GM04504 (cell line): Measurements from ENCODE around the gene YKT6.

ENCODE experiments used
- DNase-seq: peaks from one replicate; pipeline ENCODE4 v3.0.0-alpha.2; 2012; ENCODE audit warnings: low read depth

The YKT6 gene

DNA sequence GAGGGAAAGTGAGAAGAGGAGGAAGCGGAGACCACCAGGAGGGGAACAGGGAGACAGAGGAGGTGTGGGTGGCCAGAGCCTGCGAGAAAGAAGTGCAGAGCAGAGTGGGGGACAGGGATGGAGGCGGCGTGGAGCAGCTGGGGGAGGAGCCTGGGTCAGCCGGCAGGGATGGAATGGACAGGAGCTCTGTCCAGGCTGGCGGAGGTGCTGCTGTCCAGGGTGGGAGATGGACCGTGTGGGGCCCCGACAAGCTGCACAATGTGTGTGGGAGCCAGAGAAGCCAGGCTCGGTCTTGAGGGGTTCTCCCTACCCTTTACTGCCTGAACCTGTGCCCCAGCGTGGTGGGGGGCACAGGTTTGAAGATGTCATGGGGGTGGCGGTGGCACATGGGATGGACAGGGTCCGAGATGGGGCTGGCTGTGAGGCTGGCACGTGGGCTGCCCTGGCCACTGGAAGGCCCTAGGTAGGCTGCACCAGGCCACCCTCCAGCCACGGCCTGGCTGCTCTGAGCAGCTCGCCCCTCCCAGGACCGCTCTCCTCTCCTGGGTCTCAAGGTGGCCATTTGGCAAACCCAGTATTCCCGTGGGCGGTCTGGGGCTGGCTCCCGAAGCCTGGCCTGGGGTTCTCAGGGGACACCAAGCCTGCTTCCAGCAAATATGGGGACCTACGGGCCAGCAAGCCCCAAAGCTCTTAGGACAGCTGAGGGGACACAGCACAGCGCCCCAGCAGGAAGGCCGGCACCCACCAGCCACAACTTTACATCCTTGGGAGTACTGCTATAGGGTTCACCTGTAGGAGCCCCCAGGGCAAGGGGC is 32.3 kb downstream of the YKT6 start:
- DNase-seq: no peak

DNA sequence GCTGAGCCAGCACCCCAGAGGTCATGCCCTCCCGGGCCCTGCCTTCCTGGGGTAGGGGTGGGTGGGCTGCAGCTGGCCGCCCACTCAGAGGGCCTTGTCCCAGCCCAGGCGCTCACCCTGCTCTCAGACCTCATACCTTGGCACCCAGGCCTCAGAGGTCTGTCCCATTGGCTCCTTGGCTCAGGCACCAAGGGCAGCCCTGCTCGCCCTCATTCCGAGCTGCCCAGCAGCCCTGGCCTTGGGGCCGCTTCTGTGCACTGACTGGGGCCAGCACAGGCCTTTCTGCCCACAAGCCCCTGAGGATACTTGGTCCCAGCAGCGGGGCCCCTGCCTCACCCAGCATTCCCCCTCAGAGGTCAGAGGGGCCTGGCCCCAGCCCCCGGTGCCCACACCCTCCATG is 34.3 kb downstream of the YKT6 start:
- no peak for DNase-seq

DNA sequence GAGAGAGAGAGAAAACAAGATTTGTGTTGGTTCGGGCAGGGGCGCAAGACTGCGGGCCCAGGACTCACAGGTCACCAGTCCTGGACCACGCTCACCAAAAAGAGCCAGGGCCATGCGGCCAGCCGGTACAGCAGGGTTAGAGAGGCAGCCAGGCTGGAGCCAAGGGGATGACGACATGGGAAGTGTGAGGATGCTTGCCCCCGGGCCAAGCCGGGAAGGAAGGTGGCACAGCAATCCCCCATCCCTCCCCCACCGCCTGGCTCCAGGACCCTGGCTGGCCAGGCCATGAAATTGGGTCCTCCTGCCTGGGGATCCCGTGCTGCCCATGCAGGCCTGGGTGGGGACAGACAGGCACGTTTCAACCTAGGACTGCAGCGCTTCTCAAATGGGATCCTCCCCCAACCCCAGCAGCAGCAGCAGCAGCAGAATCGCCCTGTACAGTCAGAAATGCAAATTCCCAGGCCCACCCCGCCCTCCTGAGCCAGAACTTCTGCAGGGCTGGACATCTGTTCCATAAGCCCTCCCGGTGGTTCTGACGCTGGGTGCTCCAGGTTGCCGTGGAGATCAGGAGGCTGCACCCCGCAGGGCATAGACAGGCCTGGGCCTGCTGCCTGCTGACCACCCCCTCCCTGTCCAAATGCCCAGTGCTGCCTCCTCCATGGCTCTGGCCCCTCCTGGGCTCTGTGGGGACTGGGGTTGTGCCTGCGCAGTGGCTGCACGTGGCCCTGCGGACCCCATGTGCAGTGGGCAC is 35.0 kb downstream of the YKT6 start:
- DNase-seq: no peak

- DNase-seq: no peak
These were observed 35.6 kb downstream of the YKT6 start for GRCh38 chr7:44236333-44236728.

- DNase-seq: no peak
These were observed 36.9 kb downstream of the YKT6 start for GRCh38 chr7:44237696-44238095.

DNA sequence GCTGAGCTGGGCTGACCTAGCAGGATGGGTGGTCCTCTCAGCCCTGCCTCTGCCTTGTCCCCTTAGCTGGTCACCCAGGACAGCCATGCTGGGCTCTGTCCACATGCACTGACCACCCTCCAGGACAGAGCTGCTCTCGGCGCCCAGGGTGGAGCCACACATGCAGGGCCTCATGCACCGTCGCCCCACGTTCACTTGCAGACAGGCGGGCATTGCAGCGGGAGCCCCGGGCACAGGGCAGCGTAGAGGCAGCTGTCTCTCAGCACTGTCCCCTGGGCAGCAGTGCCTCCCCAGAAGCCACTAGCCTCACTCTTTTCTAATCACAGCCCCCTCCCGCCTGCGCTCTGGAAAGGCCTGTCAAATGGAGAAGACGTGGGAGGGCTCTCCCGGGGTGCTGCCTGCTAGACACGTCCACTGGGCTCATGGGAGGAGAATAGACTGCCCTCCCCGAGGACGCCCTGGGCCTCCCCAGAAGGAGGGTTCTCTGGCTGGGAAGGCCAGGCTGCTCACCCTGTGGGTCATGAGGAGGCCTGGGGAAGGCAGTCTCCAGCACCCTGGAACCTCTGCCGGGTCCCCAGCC is 37.4 kb downstream of the YKT6 start:
- no peak for DNase-seq

DNA sequence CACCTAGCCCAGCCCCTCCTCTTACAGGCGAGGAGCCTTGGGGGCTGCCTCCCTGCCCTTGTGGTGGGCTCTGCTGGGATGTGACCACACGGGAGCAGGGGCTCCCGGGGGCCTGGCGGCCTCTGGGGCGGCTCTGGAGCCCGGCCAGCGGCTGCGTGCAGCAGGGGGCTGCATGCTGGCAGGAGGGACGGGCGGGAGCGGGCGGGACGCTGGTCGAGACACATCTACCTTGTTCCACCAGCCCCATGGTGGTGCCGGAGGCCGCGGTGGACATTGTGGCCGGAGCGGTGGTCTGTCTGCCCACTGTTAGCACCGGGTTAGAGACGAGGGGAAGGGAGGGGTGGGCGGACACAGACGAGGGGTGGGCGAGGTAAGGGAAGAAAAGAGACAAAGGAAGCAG is 38.6 kb downstream of the YKT6 start:
- DNase-seq: no peak

GRCh38 chr7:44240376-44240775 is 39.6 kb downstream of the YKT6 start:
- no peak for DNase-seq

DNA sequence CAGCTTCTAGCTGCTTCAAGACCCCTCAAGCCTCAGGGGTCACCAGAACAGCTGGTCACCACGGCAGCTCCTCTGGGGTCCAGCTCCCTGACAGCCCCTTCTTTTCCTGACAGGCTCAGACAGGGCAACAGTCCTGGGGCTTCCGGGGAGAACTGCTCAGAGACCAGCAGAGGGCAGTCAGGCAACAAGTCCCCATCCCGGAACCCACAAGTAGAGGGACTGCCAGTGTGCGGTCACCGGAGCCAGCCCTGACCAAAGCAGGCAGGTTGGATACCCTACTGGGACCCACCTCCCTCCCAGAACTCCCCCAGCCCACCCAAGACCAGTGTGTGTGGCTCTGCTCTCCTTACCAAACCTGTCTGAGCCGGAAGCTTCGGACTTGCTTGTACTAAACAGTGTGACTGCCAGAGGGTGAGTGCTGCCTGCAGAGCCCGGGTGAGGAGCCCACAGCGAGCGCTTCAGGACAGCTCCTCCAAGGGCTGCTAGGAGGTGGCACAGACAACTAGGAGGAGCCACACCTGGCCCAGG is 40.3 kb downstream of the YKT6 start:
- peak; percentile 57 for DNase-seq

DNA sequence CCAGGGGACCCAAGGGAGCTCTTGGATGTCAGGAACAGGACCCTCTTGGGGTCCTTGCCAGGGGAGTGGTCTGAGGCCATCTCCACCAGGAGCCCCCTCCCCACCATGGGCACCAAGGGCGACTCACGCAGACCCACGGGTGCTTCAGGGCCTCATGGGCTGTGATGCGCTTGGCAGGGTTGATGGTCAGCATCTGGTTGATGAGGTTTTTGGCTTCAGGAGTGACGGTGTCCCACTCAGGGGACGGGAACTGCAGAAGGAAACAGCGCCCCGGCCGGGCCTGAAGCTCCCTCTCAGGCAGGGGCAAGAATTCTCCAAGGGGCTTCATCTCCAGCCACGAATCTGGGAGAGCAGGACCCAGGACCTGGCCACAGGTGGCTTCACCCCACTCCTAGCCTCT is 41.3 kb downstream of the YKT6 start:
- DNase-seq: no peak

DNA sequence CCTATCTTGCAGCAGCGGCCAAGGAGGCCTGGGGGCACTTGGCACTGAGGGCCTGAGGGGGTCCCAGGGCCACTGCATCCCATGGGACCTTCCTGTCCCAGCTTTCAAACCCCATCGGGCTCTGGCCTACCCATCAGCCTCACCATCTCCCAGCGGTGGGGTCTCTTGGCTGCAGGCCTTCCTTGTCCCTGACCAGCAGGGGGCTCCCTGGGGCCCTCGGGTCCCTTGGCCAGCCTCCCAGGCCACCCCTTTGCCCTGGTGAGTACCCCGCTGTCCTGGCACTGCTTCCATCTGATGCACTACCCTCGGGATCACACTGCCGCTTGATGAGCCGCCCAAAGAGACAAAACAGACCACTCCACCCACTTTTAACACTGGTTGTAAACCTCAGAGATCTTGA is 43.5 kb downstream of the YKT6 start:
- no peak for DNase-seq

DNA sequence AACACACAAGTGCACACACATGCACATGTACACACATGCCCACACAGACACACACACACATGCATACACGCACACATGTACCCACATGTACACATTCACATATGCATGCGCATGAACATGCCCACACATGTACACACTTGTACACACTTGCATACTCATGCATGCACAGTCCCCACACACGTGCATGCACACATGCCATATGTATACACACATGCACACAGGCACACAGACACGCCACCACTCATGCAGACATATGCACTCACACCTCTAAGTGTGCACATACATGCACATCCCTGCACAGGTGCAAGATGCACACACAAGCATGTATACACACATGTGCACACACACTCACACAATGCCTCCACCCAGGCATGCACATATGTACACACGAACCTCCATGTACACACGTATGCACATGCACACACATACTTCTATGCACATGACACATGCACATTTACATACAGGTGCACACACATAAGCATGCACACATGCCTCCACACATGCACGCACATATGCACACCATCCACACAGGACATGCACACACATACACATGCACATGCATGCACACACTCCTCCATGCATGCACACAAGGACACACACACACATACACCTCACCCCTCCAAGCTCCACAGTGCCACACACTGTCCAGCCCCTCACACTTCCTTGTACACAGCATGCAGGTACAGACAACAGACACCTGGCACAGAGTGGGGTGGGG is 45.8 kb downstream of the YKT6 start:
- DNase-seq: no peak

DNA sequence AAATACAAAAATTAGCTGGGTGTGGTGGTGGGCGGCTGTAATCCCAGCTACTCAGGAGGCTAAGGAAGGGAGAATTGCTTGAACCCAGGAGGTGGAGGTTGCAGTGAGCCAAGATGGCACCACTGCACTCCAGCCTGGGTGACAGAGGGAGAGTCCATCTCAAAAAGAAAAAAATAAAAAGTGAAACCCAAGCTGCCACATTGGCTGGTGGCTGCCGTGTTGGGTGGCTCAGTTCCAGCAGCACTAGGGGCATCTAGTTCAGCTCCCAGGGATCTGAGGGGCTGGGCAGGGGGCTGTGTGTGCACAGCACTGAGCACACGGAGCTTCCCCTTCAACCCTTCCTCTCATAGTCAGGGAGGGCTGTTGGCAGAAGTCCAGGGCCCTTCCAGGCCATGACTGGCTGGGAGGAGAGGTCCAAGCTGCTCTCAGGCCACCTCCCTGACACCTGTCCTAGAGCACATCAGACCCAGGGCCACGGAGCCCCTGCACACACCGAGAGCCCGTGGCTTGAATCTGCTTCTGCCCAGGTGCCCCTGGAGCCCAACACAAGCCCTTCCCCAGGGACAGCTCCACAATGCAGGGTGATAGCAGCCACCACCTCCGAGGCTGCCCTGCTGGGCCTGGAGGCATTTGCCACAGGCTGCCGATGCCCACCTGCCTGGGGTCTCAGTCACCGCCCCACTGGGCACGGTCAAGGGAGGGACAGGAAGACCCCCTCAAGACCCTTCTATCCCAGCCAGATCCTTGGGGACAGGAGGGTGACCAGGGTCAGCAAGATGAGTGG is 47.3 kb downstream of the YKT6 start:
- DNase-seq: no peak

DNA sequence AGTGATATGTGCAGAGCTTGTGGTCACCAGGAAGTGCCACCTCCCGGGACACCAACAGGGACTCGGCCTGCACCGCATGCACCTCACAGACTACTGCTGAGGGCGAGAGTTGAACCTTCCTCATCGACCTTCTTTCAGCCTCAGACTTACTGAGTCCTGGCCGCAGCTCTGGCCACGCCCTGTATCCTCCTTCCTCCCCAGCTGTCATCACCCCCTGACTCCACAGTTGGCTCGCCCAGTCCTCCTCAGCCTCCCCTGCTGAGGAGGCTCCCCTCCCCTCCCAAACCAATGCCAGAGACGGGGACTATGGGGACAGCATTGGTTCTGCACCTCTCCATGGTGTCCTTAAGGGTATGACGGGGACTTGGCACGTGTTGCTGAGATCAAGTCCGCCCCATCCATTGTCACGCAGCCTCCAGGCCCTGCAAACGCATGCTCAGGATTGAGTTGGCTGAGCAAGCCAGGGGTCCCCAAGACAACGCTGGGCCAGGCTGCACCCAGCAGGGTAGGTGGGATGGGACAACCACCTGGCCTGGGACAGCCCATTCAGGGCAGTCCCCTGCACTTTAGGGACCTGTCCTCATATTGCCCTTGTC is 49.0 kb downstream of the YKT6 start:
- no peak for DNase-seq

DNA sequence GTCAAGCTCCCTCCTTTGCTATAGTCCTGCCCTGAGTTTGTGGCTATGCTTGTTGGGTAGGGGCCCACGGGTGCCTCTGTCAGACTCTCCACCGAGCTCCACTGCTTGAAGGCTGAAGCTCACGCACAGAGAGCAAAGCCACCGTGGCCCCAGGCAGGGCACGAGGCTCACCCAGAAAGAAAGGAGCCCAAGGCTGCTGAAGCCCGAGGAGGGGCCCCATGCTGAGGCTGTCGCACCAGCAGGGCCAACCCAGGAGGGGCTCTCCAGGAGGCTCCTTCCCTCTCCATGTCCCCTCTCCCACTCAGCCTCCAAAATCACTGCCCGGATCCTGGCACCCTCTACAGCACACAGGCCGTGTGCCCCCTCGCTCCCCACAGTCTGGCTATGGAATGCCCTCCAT is 50.5 kb downstream of the YKT6 start:
- no peak for DNase-seq

DNA sequence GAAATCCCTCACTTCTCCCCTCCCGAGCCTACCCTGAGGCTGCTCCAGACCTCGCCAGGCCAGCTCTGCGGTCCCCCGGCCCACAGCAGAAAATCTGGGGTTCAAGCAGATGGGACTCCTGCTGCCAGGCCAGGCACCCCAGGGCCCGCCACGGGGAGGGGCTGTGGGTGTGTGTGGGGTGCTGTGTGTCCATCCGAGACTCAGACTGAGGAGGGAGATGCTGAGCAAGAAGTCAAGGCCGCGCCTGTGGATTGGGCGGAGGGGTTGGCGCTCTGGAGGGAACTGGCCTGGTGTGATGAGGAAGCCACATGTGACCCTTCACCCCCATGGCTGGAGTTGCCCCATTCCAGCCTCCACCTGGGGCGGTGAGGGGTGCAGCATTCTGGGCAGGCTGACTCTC is 51.1 kb downstream of the YKT6 start:
- no peak for DNase-seq

- DNase-seq: no peak
These were observed 55.7 kb downstream of the YKT6 start for GRCh38 chr7:44256459-44256858.

DNA sequence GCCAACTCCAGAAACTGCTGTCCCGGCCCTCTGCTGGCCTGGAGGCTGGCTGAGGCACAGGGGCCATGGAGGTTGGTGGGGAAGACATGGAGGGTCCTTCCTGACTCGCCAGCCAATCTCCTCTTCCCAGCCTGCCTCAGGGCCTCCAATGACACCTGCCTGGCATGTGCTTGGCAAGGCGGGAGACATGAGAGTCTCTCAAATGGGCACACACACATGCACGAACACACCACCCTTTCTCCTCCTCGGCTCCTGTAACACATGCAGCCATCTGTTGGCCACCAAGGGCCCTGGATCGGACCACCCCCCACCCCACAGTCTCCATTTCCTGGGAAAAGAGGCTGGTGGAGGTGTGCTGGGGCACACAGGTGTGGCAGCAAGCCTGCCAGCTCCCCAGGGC is 56.4 kb downstream of the YKT6 start:
- DNase-seq: no peak

GRCh38 chr7:44257618-44258422 is 57.0 kb downstream of the YKT6 start:
- peak; percentile 76 for DNase-seq

- no peak for DNase-seq
These were observed 57.6 kb downstream of the YKT6 start for GRCh38 chr7:44258423-44258760.
